Testis (tissue), 3 donors: ENCODE data around the gene PPIL6. TPM values are rescaled to one million over a fixed set of nuclear protein-coding genes. Genes with fewer than 3 reads are reported as not detected.
"Not testable (repeated sequence)": the region's sequence is repeated elsewhere in the genome, so short reads cannot be mapped to it uniquely, and the experiment has no call there.

ENCODE experiments used
- DNase-seq: peaks from one replicate; pipeline ENCODE4 v3.0.0-alpha.2; 2019
- H3K27ac ChIP-seq, 2 donors: fragments of 200-600 bp; sonication (generic); one replicate each; pipeline ENCODE4 v1.5.1; 2019
- H3K27me3 ChIP-seq: fragments of 200-600 bp; sonication (generic); one replicate; pipeline ENCODE4 v1.5.1; 2019
- H3K36me3 ChIP-seq: fragments of 200-600 bp; sonication (generic); one replicate; pipeline ENCODE4 v1.5.1; 2017; ENCODE audit warnings: low read depth; ENCODE audit errors: missing control alignments
- H3K4me1 ChIP-seq: fragments of 200-600 bp; sonication (generic); one replicate; pipeline ENCODE4 v1.5.1; 2019
- H3K4me3 ChIP-seq, 2 donors: fragments of 200-600 bp; sonication (generic); one replicate each; pipeline ENCODE4 v1.5.1; 2017 to 2019
- H3K9me3 ChIP-seq: fragments of 200-600 bp; sonication (generic); one replicate; pipeline ENCODE4 v1.5.1; 2017
- POLR2A ChIP-seq: fragments of 450-650 bp; IDR thresholded peaks from one replicate; pipeline ENCODE4 v1.6.1; 2017; ENCODE audit warnings: antibody characterized with exemption, mild to moderate bottlenecking, moderate library complexity
- whole genome bisulfite sequencing, 2 donors: methylation state at CpG; one replicate each; pipeline ENCODE4 v1.1.5; 2018; 5-methylcytosine and 5-hydroxymethylcytosine counted together
- intact Hi-C: fragments of 100-400 bp; cut with DNase I; formaldehyde crosslinking; loops from one replicate; pipeline ENCODE4 v1.15.1; 2023; ENCODE audit warnings: low total_unique reads
- polyA plus RNA-seq: library from polyadenylated mRNA; stranded (reverse); fragments of 350-450 nt; fragmentation: Illumina TruSeq; extraction: RNeasy Lipid Tissue Mini Kit (QIAGEN cat#74804); gene quantifications from one replicate; pipeline ENCODE4 v1.2.3, GENCODE V29; 2014; ENCODE audit warnings: low read depth, low replicate concordance; ENCODE audit not compliant: insufficient read depth
- total RNA-seq, 2 donors: library from RNA; depleted of rRNA; stranded (reverse); fragments of >200 nt; gene quantifications; one replicate each; pipeline ENCODE4 v1.2.3, GENCODE V29; 2016
- TF ChIP-seq, protein P1 (sequence below), 3 experiments: fragments of 450-650 bp in 2 of 3; fragments of 200-600 bp in 1 of 3; sonication (generic) in 1 of 3; IDR thresholded peaks; one replicate each; pipeline ENCODE4 v1.5.1; 2016 to 2019; ENCODE audit warnings: antibody characterized with exemption in 3 of 3, mild to moderate bottlenecking in 2 of 3, moderate library complexity in 1 of 3

PPIL6 gene
- total and polyA plus RNA-seq, 3 donors from 2014 or later, result 15.2 to 54.6 (median 26.7) TPM

DNA sequence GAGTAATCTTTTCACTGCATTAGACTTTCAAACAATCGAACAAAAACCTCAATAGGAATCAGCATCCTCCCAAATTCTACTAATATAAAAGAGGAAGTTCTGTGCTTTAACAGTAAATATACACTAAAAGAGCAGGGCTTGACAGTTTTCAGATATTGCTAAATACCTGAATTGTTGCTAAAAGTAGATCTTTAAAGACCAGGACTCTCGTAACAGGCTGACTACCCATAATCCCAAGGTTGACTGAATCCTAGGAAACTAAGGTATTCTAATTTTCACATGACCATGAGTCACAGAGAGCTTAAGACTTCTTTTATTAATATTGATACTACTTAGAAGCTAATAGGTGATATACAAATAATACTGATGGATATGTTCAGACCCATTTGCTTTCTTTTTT lies 68.3 kb downstream of the PPIL6 start:
- TF ChIP-seq, protein P1, sequence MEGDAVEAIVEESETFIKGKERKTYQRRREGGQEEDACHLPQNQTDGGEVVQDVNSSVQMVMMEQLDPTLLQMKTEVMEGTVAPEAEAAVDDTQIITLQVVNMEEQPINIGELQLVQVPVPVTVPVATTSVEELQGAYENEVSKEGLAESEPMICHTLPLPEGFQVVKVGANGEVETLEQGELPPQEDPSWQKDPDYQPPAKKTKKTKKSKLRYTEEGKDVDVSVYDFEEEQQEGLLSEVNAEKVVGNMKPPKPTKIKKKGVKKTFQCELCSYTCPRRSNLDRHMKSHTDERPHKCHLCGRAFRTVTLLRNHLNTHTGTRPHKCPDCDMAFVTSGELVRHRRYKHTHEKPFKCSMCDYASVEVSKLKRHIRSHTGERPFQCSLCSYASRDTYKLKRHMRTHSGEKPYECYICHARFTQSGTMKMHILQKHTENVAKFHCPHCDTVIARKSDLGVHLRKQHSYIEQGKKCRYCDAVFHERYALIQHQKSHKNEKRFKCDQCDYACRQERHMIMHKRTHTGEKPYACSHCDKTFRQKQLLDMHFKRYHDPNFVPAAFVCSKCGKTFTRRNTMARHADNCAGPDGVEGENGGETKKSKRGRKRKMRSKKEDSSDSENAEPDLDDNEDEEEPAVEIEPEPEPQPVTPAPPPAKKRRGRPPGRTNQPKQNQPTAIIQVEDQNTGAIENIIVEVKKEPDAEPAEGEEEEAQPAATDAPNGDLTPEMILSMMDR (IDR thresholded peaks at IDR 0.05), result no peak
- no peak for TF ChIP-seq POLR2A
- DNase-seq, result no peak
- peaks cover 20% of the 10 kb centered on the region for H3K4me1 ChIP-seq
- no peaks in the 10 kb centered on the region for H3K9me3 ChIP-seq
- peak overlapping the region in 1 of 2 donors; percentile 4 for H3K27ac ChIP-seq
- intact Hi-C loops, result no loop called here
- no peaks in the 10 kb centered on the region for H3K27me3 ChIP-seq
- no peaks in the 10 kb centered on the region for H3K36me3 ChIP-seq
- no peak overlapping the region for H3K4me3 ChIP-seq
- 66 to 75% methylated on average over 2 of the region's 2 CpGs for WGBS, 2 donors

DNA sequence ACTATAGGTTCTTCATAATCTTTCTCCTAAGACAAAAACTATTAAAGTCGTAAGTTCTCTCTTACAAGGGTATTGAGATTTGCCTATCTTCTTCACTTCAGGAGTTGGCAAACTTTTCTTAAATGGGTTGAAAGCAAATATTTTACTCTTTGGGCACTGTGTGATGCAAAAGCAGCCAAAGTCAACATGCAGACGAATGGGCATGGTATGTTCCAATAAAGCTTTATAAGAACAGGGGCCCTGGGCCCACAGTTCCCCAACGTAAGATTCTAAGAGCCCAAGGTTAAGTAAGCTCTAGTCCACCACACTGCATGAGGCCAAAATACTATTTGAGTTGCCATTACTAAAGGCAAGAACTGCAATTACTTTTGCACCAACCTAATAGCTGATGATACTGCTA lies 69.6 kb downstream of the PPIL6 start:
- TF ChIP-seq, protein P1 (IDR thresholded peaks at IDR 0.05), result no peak
- TF ChIP-seq POLR2A, result no peak
- H3K27me3 ChIP-seq, result no peaks in the 10 kb centered on the region
- H3K4me3 ChIP-seq, result no peak overlapping the region
- intact Hi-C loops, result no loop called here
- WGBS, 2 donors, result 46 to 62% methylated on average over 3 of the region's 3 CpGs
- DNase-seq, result no peak
- no peaks in the 10 kb centered on the region for H3K36me3 ChIP-seq
- peaks cover 20% of the 10 kb centered on the region for H3K4me1 ChIP-seq
- H3K9me3 ChIP-seq, result no peaks in the 10 kb centered on the region
- no peak overlapping the region for H3K27ac ChIP-seq

DNA sequence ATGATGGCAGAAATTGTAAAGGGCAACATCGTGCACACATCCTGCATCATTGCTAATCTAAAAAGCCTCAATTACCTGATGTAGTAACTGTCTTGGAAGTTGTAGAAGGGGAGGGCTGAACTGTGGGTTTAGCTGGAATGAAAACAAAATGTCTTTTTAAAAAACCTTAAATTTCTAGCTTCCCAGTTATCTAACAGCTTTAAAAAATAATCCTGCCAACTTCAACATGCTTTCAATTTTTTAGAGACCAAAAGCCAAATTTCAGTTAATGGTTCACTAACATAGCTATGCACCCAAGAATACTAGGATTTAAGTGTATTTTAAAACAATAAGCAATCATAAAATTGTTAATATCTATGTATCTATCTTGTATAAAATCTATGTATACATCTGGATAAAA lies 70.1 kb downstream of the PPIL6 start:
- Histone ChIP-seq H3K36me3 (no peaks in the 10 kb centered on the region), H3K4me3 (no peak overlapping the region), H3K27ac (peak overlapping the region in 1 of 2 donors; percentile 15), H3K4me1 (peaks cover 20% of the 10 kb centered on the region), H3K9me3 (no peaks in the 10 kb centered on the region), H3K27me3 (no peaks in the 10 kb centered on the region)
- WGBS, 2 donors, result 41 to 43% methylated on average over 1 of the region's 1 CpG
- intact Hi-C loops, result no loop called here
- TF ChIP-seq, protein P1 (IDR thresholded peaks at IDR 0.05), result no peak
- TF ChIP-seq POLR2A, result no peak
- DNase-seq, result no peak

DNA sequence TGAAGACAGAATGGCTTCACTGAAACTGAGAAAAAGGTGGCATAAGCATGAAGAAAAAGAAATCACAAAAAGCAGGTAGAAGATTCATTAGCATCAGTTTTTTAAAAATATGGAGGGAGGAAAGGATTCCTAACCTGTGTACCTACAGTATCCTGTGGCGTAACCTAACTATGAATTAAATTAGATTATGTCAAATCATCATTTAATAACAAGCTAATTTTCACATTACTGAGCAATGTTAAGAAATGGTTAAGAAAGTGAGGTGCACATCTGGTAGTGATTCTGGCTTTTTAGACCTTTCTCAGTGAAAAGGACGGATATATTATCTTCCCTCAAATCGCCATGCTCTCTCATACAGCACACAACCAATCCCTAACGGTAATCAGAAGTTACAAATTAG lies 70.7 kb downstream of the PPIL6 start:
- H3K36me3 ChIP-seq, result no peaks in the 10 kb centered on the region
- no peaks in the 10 kb centered on the region for H3K27me3 ChIP-seq
- H3K4me1 ChIP-seq, result peaks cover 18% of the 10 kb centered on the region
- H3K4me3 ChIP-seq, result no peak overlapping the region
- DNase-seq, result no peak
- H3K27ac ChIP-seq, result peak overlapping the region in 1 of 2 donors; percentile 15
- TF ChIP-seq POLR2A, result no peak
- TF ChIP-seq, protein P1 (IDR thresholded peaks at IDR 0.05), result no peak
- intact Hi-C loops, result no loop called here
- H3K9me3 ChIP-seq, result no peaks in the 10 kb centered on the region
- WGBS, 2 donors, result 64 to 82% methylated on average over 4 of the region's 4 CpGs

DNA sequence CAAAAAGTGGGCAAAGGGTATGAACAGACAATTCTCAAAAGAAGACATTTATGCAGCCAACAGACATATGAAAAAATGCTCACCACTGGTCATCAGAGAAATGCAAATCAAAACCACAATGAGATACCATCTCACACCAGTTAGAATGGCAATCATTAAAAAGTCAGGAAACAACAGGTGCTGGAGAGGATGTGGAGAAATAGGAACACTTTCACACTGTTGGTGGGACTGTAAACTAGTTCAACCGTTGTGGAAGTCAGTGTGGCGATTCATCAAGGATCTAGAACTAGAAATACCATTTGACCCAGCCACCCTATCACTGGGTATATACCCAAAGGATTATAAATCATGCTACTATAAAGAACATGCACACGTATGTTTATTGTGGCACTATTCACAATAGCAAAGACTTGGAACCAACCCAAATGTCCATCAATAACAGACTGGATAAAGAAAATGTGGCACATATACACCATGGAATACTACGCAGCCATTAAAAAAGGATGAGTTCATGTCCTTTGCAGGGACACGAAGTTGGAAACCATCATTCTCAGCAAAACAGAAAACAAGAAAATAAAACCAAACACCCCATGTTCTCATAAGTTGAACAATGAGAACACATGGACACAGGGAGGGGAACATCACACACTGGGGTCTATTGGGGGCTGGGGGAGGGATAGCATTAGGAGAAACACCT lies 75.9 kb downstream of the PPIL6 start:
- H3K4me1 ChIP-seq, intact Hi-C loops, H3K9me3 ChIP-seq, H3K4me3 ChIP-seq, H3K36me3 ChIP-seq, H3K27me3 ChIP-seq, DNase-seq, H3K27ac ChIP-seq: not testable (repeated sequence)
- WGBS, 2 donors, result 87 to 97% methylated on average over 5 of the region's 5 CpGs
